Naive thymus-derived CD8-positive, alpha-beta T cell (primary cell): Measurements from ENCODE around the gene C16orf96. TPM values are rescaled to one million over a fixed set of nuclear protein-coding genes. Genes with fewer than 3 reads are reported as not detected.

Experiments
- ATAC-seq, 2 donors: fragments of 150-1000 bp; cut with Tn5 transposase in 1 of 2; sonication (Bioruptor Pico), chemical (Tn5 transposase) in 1 of 2; 1 replicate in 1 of 2; 2 replicates in 1 of 2; pipeline ENCODE4 v1.10.0; 2021; ENCODE audit warnings: mild to moderate bottlenecking in 2 of 2, moderate library complexity in 2 of 2
- POLR2A ChIA-PET: fragments of 350-600 bp; sonication (Branson Sonifier 250); formaldehyde crosslinking; loops from one replicate; lab custom pipeline; 2021; ENCODE audit warnings: antibody characterized with exemption; lab: Charles Lee
- DNase-seq, 10 donors: peaks; one replicate each; pipeline versions ENCODE4 v3.0.0 to v3.0.0-alpha.2; 2020 to 2022
- H3K27ac Mint-ChIP-seq, 10 donors: one replicate each; pipeline ENCODE4 v1.8.0; 2020 to 2022; ENCODE audit warnings: mild to moderate bottlenecking in 10 of 10, mixed read lengths in 10 of 10, moderate library complexity in 4 of 10, inconsistent platforms in 1 of 10
- H3K27me3 Mint-ChIP-seq, 5 donors: one replicate each; pipeline ENCODE4 v1.8.0; 2021 to 2022; ENCODE audit warnings: mixed read lengths in 5 of 5
- H3K36me3 Mint-ChIP-seq, 3 donors: one replicate each; pipeline ENCODE4 v1.8.0; 2020 to 2022; ENCODE audit warnings: mixed read lengths in 3 of 3, mild to moderate bottlenecking in 2 of 3, inconsistent platforms in 1 of 3
- H3K4me1 Mint-ChIP-seq, 4 donors: one replicate each; pipeline ENCODE4 v1.8.0; 2021 to 2022; ENCODE audit warnings: mixed read lengths in 4 of 4
- H3K4me3 Mint-ChIP-seq, 10 donors: one replicate each; pipeline ENCODE4 v1.8.0; 2020 to 2022; ENCODE audit warnings: mild to moderate bottlenecking in 10 of 10, mixed read lengths in 10 of 10, moderate library complexity in 6 of 10, inconsistent platforms in 1 of 10
- H3K9me3 Mint-ChIP-seq, 9 donors: one replicate each; pipeline ENCODE4 v1.8.0; 2020 to 2022; ENCODE audit warnings: mixed read lengths in 9 of 9, mild to moderate bottlenecking in 3 of 9, inconsistent platforms in 1 of 9, moderate library complexity in 1 of 9
- polyA plus RNA-seq, 3 donors: library from polyadenylated mRNA; unstranded; fragments of 300-500 nt; fragmentation: Illumina TruSeq; gene quantifications; one replicate each; pipeline ENCODE4 v1.2.3, GENCODE V29; 2021
- total RNA-seq, 8 experiments: library from RNA in 2 of 8; stranded (reverse) in 2 of 8; gene quantifications; one replicate each; pipeline ENCODE4 v1.2.3 and lab custom pipeline; 2021 to 2026

Gene C16orf96
- total and polyA plus RNA-seq, 5 experiments from 2014 or later: 0.07 to 0.52 (median 0.23) TPM; not detected in 1

DNA sequence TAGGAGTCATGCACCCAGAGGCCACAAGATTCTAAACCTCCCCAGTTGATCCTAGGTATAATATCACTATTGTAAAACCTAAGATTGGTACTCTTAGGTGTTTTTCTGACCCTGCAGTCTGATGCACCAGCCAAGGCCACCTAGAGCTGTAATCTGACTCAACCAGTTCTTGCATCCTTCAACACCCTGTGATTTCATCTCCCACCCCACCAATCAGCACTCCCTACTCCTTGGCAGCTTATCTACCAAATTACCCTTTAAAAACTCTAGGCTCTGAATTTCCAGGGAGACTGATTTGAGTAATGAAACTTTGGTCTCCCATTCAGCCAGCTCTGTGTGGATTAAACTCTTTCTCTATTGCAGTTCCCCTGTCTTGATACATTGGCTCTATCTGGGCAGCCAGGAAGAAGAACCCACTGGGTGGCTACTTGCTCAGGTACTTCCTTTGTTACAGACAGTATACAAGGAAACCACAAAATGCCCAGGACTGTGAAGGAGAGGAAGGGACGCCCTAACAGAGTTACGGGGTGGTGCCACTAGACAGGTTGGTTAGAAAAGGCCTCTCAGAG lies 16.3 kb upstream of the C16orf96 start:
- Mint-ChIP-seq H3K4me1 (peaks cover 20 to 34% (median 31%) of the 10 kb centered on the region in 4 donors), H3K4me3 (peak overlapping the region in 6 of 10 donors; percentile 41 to 74 (median 61)), H3K9me3 (peaks cover 0 to 9% (median 4%) of the 10 kb centered on the region in 9 donors), H3K27ac (peak overlapping the region in 8 of 10 donors; percentile 35 to 81 (median 72)), H3K27me3 (no peaks in the 10 kb centered on the region), H3K36me3 (peaks cover 0 to 5% (median 2%) of the 10 kb centered on the region in 3 donors)
- no peak for ATAC-seq
- POLR2A ChIA-PET: interaction anchor here (0.6 to 2.8 kb wide), 8 partner anchors 8 to 267 kb away, joined by 3 to 21 read pairs (median 8); partner anchors contain the start of genes ANKS3, CORO7, DNAAF8 and TFAP4
- no peak for DNase-seq

DNA sequence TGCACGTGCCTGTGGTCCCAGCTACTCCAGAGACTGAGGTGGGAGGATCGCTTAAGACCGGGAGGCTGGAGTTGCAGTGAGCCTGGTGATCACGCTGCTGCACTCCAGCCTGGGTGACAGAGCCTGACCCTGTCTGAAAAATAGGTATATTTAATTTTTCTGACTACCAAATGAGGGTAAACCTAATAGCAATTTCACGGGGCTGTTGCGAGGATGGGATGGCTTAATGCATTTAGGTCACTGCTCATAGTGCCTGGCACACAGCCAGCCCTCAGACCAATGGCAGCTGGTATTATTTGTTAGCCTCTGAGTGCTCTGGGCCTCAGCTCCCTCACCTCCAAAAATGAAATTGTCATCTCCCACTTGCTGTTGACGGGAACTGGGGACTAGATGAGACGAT lies 11.7 kb upstream of the C16orf96 start:
- no peak for ATAC-seq
- Mint-ChIP-seq H3K4me1 (peaks cover 2 to 7% (median 6%) of the 10 kb centered on the region in 4 donors), H3K4me3 (peak overlapping the region in 1 of 10 donors; percentile 29), H3K9me3 (peaks cover 0 to 9% (median 4%) of the 10 kb centered on the region in 9 donors), H3K27ac (no peak overlapping the region), H3K27me3 (no peaks in the 10 kb centered on the region), H3K36me3 (peaks cover 0 to 5% (median 2%) of the 10 kb centered on the region in 3 donors)
- POLR2A ChIA-PET: interaction anchor here (0.5 to 1.4 kb wide), 3 partner anchors 39 to 322 kb away, joined by 3 to 4 read pairs (median 3); partner anchors contain the start of gene HMOX2
- no peak for DNase-seq

DNA sequence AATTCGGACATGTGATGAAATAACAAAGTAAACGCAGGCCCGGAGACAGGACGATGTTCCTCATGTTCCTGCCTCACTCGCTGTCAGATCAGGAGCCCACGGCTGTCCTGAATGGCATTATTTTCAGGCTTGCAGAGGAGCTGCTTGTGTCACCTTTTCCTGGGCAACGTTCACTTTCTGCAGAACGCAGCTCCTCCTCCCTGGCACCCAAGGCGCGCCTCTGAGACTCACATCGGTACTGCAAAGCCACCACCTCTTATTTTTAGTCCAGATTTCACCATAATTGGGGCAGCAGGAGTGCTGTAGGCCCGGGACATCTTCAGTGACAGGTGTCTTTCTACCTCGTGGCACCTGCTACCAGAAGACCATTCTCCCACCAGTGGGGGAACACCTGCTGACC lies 8.0 kb upstream of the C16orf96 start:
- H3K27me3 Mint-ChIP-seq: no peaks in the 10 kb centered on the region

DNA sequence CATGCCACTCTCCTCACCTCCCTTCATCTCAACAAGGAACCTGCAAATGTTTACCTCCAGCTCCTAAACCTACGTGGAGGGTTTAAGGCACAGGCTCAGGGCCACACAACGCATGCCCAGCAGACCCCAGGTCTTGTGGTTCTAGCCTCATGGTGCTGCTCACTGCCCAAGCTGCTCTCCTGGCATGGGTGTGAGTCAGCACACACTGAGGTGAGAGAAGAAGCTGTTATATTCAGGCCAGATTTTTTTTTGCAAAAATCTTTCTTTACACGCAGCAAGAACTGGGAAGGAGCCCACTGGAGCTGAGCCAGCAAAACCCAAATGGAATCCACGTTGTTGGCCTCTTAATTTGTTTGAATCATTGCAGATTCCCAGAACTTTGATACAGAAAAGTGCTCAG lies 5.5 kb upstream of the C16orf96 start:
- peaks cover 2 to 9% (median 6%) of the 10 kb centered on the region in 4 donors for H3K4me1 Mint-ChIP-seq
- POLR2A ChIA-PET: interaction anchor here (3.4 to 4.1 kb wide), 2 partner anchors 45 to 74 kb away, joined by 25 read pairs; partner anchors contain the start of genes HMOX2 and NMRAL1

More for the DNA sequence above, 8.0 kb upstream of the C16orf96 start:
- POLR2A ChIA-PET: interaction anchor here (0.6 to 4.1 kb wide), 8 partner anchors 9 to 131 kb away, joined by 3 to 25 read pairs (median 8); partner anchors contain the start of genes CDIP1, CORO7, HMOX2 and NMRAL1
- H3K9me3 Mint-ChIP-seq: no peaks in the 10 kb centered on the region
- peaks cover 2 to 9% (median 6%) of the 10 kb centered on the region in 4 donors for H3K4me1 Mint-ChIP-seq
- ATAC-seq (no peak), DNase-seq (no peak)
- peak overlapping the region in 2 of 10 donors; percentile 60 to 70 for H3K27ac Mint-ChIP-seq
- H3K36me3 Mint-ChIP-seq: no peaks in the 10 kb centered on the region
- H3K4me3 Mint-ChIP-seq: no peak overlapping the region

DNA sequence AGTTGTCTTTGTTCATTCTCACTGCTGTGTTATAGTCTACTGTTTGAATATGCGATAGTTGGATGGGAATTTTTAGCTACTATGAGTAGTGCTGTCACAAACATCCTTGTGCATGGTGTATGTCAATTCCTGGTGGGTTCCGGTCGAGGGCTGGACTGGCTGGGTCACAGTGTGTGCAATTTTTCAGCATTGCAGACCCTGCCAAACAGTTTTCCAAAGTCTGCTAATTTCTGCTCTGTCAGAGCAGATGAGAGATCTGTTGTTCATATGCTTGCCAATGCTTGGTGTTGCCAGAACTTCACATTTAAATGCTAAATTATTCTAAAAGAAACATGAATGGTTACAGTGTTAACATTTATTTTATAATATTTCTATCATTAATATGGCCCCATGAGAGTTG lies 3.6 kb upstream of the C16orf96 start:
- Mint-ChIP-seq H3K27me3 (no peaks in the 10 kb centered on the region), H3K27ac (peak overlapping the region in 1 of 10 donors; percentile 70), H3K4me3 (no peak overlapping the region), H3K9me3 (no peaks in the 10 kb centered on the region), H3K4me1 (peaks cover 2 to 9% (median 6%) of the 10 kb centered on the region in 4 donors), H3K36me3 (no peaks in the 10 kb centered on the region)
- DNase-seq: no peak
- ATAC-seq: no peak
- POLR2A ChIA-PET: interaction anchor here (0.7 kb wide), 1 partner anchor 33 kb away, joined by 7 read pairs; no protein-coding TSS in a partner anchor

More for the DNA sequence above, 5.5 kb upstream of the C16orf96 start:
- H3K4me3 Mint-ChIP-seq: no peak overlapping the region
- no peak for DNase-seq
- no peak for ATAC-seq
- no peaks in the 10 kb centered on the region for H3K36me3 Mint-ChIP-seq
- no peaks in the 10 kb centered on the region for H3K27me3 Mint-ChIP-seq
- peak overlapping the region in 2 of 10 donors; percentile 26 to 70 for H3K27ac Mint-ChIP-seq
- no peaks in the 10 kb centered on the region for H3K9me3 Mint-ChIP-seq

DNA sequence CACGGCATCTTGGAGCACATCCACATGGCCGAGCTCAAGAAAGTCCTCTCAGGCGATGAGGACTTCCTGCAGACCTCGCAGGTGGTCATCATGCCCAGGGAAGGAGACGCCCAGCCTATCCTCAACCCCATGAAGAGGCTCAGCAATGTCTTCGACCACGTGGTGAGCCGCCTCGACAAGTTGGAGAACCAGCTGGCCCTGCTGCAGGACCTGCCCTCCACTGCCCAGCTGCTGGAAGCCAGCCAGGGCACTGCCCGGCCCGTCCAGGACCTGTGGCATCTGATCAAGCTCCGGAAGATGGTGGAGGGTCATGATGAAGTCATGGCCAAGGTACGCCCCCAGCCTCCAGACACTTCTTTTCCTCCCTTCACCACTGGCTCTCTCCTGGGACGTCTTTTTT lies 440 bp downstream of the C16orf96 start:
- no peaks in the 10 kb centered on the region for H3K36me3 Mint-ChIP-seq
- H3K27me3 Mint-ChIP-seq: no peaks in the 10 kb centered on the region
- H3K9me3 Mint-ChIP-seq: no peaks in the 10 kb centered on the region
- no peak for DNase-seq
- H3K27ac Mint-ChIP-seq: no peak overlapping the region
- no peak for ATAC-seq
- POLR2A ChIA-PET: interaction anchor here (0.6 kb wide), 1 partner anchor 160 kb away, joined by 3 read pairs; no protein-coding TSS in a partner anchor
- no peaks in the 10 kb centered on the region for H3K4me1 Mint-ChIP-seq
- no peak overlapping the region for H3K4me3 Mint-ChIP-seq

DNA sequence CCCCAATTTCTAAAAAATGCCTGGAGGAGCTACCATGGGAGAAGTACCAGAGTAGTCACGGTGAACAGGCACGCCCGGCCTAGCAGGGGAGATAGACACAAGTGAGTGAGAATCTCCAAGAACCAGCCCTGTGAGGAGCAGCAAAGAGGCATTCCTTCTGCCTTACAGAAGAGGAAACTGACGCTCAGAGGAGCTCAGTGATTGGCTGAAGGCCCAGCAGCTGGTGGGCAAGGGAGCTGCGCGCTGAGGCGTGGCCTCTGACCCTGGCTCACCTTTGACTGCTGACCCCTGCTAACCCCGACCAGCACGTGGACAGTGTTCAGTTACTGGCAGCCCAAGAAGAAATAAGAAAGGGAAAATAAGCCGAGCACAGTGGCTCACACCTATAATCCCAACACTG lies 1.8 kb downstream of the C16orf96 start:
- Mint-ChIP-seq H3K27ac (no peak overlapping the region), H3K4me3 (no peak overlapping the region), H3K4me1 (no peaks in the 10 kb centered on the region), H3K27me3 (no peaks in the 10 kb centered on the region), H3K36me3 (no peaks in the 10 kb centered on the region), H3K9me3 (no peaks in the 10 kb centered on the region)
- ATAC-seq (no peak), DNase-seq (no peak)
- POLR2A ChIA-PET: interaction anchor here (0.7 kb wide), 1 partner anchor 8 kb away, joined by 4 read pairs; no protein-coding TSS in a partner anchor

DNA sequence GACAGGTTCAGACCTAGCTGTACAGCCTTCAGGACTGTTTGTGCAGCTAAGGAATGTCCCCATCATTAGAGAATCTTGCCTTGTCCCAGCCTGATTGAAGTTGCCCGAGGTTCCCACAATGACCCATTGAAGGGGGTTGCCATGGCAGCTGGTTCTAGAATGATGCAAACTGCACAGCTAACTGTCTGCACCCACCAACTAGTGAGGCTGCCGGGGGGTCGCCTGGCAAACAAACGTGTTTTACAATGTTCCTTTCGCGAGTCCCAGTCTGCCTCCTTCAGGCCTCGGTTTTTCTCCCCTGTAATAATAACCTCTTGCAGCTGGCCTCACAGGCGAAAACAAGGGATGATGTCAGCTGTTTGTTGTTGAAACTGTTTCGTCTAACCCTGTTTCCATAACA lies 5.5 kb downstream of the C16orf96 start:
- H3K27me3 Mint-ChIP-seq: no peaks in the 10 kb centered on the region
- no peak for ATAC-seq
- POLR2A ChIA-PET: no interaction called here

DNA sequence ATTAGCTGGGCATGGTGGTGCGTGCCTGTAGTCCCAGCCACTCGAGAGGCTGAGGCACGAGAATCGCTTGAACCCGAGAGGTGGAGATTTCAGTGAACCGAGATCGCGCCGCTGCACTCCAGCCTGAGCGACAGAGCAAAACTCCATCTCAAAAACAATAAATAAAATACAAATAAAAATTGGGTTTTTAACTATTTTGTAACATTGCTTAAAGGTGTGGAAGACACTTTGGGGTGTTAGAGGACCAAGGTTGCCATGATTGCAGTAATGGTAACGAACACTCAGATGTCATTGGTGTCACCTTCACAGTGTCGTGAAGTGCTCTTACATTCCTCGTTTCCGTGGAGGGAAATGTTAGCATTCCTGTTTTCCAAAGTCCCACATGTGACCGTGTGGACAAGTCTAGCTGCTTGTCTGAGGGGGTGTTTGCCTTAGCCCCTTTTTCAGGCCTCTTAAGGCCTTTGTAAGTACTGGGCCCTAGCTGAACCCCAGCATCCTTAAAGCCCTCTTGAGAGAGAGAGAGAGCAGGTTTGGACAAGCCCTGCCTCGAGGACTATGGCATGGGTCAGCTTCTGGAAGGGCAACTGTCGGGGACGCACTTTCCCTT lies 8.6 kb downstream of the C16orf96 start:
- Mint-ChIP-seq H3K4me1 (no peaks in the 10 kb centered on the region), H3K27me3 (no peaks in the 10 kb centered on the region), H3K9me3 (no peaks in the 10 kb centered on the region), H3K4me3 (no peak overlapping the region), H3K36me3 (no peaks in the 10 kb centered on the region), H3K27ac (no peak overlapping the region)
- no peak for DNase-seq
- no peak for ATAC-seq
- POLR2A ChIA-PET: interaction anchor here (0.6 kb wide), 1 partner anchor 67 kb away, joined by 7 read pairs; no protein-coding TSS in a partner anchor

More for the DNA sequence above, 5.5 kb downstream of the C16orf96 start:
- Mint-ChIP-seq H3K9me3 (no peaks in the 10 kb centered on the region), H3K4me1 (no peaks in the 10 kb centered on the region), H3K27ac (peak overlapping the region in 1 of 10 donors; percentile 8), H3K36me3 (no peaks in the 10 kb centered on the region), H3K4me3 (no peak overlapping the region)
- no peak for DNase-seq

DNA sequence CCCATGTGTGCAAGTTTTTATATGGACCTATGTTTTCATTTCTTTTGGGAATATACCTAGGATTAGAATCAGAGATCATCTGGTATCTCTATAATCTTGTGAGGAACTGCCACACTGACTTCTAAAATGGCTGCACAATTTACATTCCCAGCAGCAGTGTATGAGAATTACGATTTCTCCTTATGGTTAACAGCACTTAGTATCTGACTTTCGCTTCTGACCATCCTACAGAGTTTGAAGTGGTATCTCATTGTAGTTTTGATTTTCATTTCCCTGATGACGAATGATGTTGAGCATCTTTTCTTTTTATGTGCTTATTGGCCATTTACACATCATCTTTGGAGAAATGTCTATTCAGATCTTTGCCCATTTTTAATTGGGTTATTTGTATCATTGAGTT lies 10.0 kb downstream of the C16orf96 start:
- Mint-ChIP-seq H3K4me1 (no peaks in the 10 kb centered on the region), H3K27me3 (no peaks in the 10 kb centered on the region), H3K9me3 (no peaks in the 10 kb centered on the region), H3K27ac (no peak overlapping the region), H3K36me3 (no peaks in the 10 kb centered on the region), H3K4me3 (no peak overlapping the region)
- POLR2A ChIA-PET: no interaction called here
- no peak for ATAC-seq
- DNase-seq: no peak

DNA sequence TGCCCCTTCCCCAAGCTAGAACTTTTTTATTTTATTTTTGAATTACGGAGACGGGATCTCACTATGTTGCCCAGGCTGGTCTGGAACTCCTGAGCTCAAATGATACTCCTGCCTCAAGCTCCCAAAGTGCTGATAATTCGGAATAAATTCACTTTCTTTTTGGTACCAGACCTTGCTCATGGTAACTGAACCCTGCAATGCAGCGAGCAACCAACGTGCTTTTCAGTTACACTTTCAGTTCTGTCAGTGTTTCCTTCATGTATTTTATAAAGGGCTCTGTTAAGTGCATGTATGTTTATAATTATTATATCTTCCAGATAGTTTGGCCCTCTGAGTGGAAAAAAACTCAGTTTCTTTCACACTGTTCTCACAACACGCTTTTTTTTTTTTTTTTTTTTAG lies 13.9 kb downstream of the C16orf96 start:
- H3K27me3 Mint-ChIP-seq: no peaks in the 10 kb centered on the region
- H3K9me3 Mint-ChIP-seq: no peaks in the 10 kb centered on the region
- H3K27ac Mint-ChIP-seq: no peak overlapping the region
- DNase-seq (no peak), ATAC-seq (no peak)
- H3K36me3 Mint-ChIP-seq: no peaks in the 10 kb centered on the region
- POLR2A ChIA-PET: no interaction called here
- peaks cover 0 to 6% (median 4%) of the 10 kb centered on the region in 4 donors for H3K4me1 Mint-ChIP-seq
- H3K4me3 Mint-ChIP-seq: no peak overlapping the region

DNA sequence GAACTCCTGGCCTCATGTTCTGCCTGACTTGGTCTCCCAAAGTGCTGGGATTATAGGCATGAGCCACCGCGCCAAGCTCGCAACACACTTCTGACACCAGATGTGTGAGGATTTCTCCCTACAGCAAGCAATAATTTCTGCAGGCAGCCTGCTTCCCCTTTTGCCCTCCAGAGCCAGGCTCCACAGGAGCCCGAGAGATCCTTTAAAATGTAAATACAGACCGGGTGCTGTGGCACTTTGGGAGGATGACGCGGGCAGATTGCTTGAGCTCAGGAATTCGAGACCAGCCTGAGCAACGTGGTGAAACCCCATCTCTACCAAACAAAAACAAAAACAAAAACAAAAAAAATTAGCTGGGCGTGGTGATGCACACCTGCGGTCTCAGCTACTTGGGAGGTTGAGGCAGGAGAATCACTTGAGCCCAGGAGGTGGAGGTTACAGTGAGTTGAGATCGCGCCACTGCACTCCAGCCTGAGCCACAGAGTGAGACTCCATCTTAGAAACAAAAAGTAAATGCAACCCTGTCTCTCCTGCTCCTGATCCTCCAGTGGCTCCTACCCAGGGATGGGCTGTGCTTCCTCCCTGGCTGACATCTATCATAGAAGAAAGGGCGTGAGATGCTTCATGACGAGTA lies 14.7 kb downstream of the C16orf96 start:
- Mint-ChIP-seq H3K4me3 (no peak overlapping the region), H3K27me3 (no peaks in the 10 kb centered on the region), H3K27ac (peak overlapping the region in 1 of 10 donors; percentile 27), H3K9me3 (no peaks in the 10 kb centered on the region), H3K36me3 (no peaks in the 10 kb centered on the region), H3K4me1 (peaks cover 0 to 6% (median 4%) of the 10 kb centered on the region in 4 donors)
- DNase-seq (no peak), ATAC-seq (no peak)
- POLR2A ChIA-PET: no interaction called here
